Ishikawa (cell line): ENCODE results near the gene TNPO3.

Experiments used
- CEBPB ChIP-seq: IDR thresholded peaks from 2 replicates; pipeline ENCODE4 v1.6.1; 2012
- CREB1 ChIP-seq: IDR thresholded peaks from 2 replicates; pipeline ENCODE4 v1.6.1; 2012; ENCODE audit warnings: low read depth
- EGR1 ChIP-seq: IDR thresholded peaks from 2 replicates; pipeline ENCODE4 v1.6.1; 2012
- EP300 ChIP-seq: IDR thresholded peaks from 2 replicates; pipeline ENCODE4 v1.6.1; 2012; ENCODE audit warnings: borderline replicate concordance
- NFIC ChIP-seq: IDR thresholded peaks from 2 replicates; pipeline ENCODE4 v1.6.1; 2012
- RAD21 ChIP-seq: IDR thresholded peaks from 2 replicates; pipeline ENCODE4 v1.6.1; 2012; ENCODE audit warnings: low read depth
- REST ChIP-seq: IDR thresholded peaks from 2 replicates; pipeline ENCODE4 v1.6.1; 2012; ENCODE audit warnings: low read depth, mild to moderate bottlenecking
- TAF1 ChIP-seq: IDR thresholded peaks from 2 replicates; pipeline ENCODE4 v1.6.1; 2012; ENCODE audit warnings: low read depth, mild to moderate bottlenecking
- TCF12 ChIP-seq: IDR thresholded peaks from 2 replicates; pipeline ENCODE4 v1.6.1; 2012; ENCODE audit warnings: low read depth

- TF ChIP-seq NFIC (no peak), CEBPB (no peak), RAD21 (no peak), CREB1 (no peak), EGR1 (no peak), TCF12 (no peak), REST (no peak), EP300 (no peak), TAF1 (no peak)
These were observed 30.1 kb upstream of the TNPO3 start for GRCh38 chr7:129084801-129085551.
